IPS-18a (cell line): ENCODE data around the gene FBXO42.

Source experiments
- H3K27ac ChIP-seq: one replicate; pipeline ENCODE4 v1.5.1; 2013; ENCODE audit warnings: low read length
- H3K27me3 ChIP-seq: one replicate; pipeline ENCODE4 v1.6.1; 2013; ENCODE audit warnings: mild to moderate bottlenecking, low read length; ENCODE audit not compliant: control insufficient read depth, insufficient read depth
- H3K36me3 ChIP-seq: one replicate; pipeline ENCODE4 v1.6.1; 2013; ENCODE audit warnings: low read depth, low read length; ENCODE audit not compliant: control insufficient read depth
- H3K4me1 ChIP-seq: one replicate; pipeline ENCODE4 v1.6.1; 2013; ENCODE audit warnings: low read depth, low read length; ENCODE audit not compliant: control insufficient read depth
- H3K4me3 ChIP-seq: one replicate; pipeline ENCODE4 v1.5.1; 2013; ENCODE audit warnings: low read length
- H3K9ac ChIP-seq: one replicate; pipeline ENCODE4 v1.6.1; 2013; ENCODE audit warnings: mild to moderate bottlenecking, low read length, moderate library complexity
- H3K9me3 ChIP-seq: one replicate; pipeline ENCODE4 v1.6.1; 2013; ENCODE audit warnings: low read depth, low read length; ENCODE audit not compliant: control insufficient read depth

Gene FBXO42

DNA sequence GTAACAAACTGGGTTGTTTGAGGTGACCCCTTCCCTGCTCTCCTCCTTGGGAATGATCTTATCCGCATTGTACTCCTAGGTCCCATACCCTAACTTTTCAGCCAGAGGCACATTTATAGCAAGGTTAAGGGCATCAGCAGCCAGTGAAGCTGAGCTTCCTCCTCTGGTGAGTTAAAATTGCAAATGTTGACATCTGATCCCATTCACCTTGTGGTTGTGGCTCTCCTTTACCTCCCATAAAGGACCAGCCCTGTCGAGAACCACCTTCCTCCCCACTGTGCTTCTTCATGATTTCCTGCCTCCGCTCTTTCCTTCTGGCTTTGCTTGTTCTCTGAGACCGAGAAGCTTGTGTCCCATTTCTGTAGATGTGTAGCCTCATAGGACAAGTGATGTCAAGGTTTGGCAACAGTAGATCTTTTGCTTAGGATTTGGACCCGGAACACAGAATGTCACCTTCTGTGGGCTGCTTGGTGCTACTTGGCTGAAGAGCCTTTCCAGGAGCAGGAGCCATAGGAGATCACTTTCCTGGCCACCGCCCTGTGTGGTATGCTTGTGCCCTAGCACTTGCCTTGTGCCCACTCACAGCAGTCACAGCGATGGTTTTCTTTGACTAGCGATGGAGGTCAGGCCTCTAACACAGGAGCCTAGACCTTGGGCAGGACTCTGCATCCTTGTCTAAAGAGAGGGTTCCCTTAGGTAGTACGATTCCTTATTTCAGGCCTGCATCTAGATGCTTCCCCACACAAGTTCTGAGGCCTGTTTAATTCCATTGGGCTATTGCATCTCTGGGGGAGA is 33.6 kb upstream of the FBXO42 start:
- H3K27ac ChIP-seq = no peak overlapping the region
- peaks cover 24% of the 10 kb centered on the region for H3K4me1 ChIP-seq

DNA sequence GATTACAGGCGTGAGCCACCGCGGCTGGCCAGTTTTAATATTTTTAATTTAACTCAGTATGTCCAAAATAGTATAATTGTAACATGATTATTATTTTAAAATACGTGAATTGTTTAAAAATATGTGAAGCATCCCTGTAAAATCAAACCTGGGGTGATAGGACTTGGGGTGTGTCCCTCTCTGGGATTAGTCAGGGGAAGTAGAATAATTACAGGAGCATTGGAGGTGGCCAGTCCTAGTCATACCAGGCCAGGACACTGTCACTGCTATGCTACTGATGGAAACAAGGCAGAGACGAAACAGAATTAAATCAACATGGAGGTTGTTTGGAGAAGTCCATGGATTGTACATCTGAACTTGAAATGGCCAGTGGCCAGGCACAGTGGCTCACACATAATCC is 31.6 kb upstream of the FBXO42 start:
- Histone ChIP-seq H3K36me3 (no peaks in the 10 kb centered on the region), H3K27ac (no peak overlapping the region), H3K4me3 (no peak overlapping the region), H3K9me3 (no peaks in the 10 kb centered on the region), H3K4me1 (peaks cover 22% of the 10 kb centered on the region), H3K27me3 (no peaks in the 10 kb centered on the region), H3K9ac (no peak overlapping the region)

More for the DNA sequence above, 33.6 kb upstream of the FBXO42 start:
- no peaks in the 10 kb centered on the region for H3K9me3 ChIP-seq
- no peaks in the 10 kb centered on the region for H3K27me3 ChIP-seq
- H3K9ac ChIP-seq = no peak overlapping the region
- no peaks in the 10 kb centered on the region for H3K36me3 ChIP-seq
- no peak overlapping the region for H3K4me3 ChIP-seq

DNA sequence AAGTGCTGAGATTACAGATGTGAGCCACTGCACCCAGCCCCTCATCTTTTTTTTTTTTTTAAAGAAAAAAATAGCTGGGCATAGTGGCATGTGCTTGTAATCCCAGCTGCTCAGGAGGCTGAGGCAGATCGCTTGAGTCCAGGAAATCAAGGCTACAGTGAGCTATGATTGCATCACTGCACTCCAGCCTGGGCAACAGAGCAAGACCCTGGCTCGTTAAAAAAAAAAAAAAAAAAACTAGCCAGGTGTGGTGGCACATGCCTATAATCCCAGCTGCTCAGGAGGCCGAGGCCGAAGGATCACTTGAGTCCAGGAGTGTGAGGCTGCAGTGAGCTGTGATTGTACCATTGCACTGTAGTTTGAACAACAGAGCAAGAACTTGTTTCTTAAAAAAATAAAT is 28.6 kb upstream of the FBXO42 start:
- Histone ChIP-seq H3K27me3 (no peaks in the 10 kb centered on the region), H3K27ac (no peak overlapping the region), H3K4me1 (peaks cover 21% of the 10 kb centered on the region), H3K9ac (no peak overlapping the region), H3K36me3 (no peaks in the 10 kb centered on the region), H3K9me3 (no peaks in the 10 kb centered on the region), H3K4me3 (no peak overlapping the region)

DNA sequence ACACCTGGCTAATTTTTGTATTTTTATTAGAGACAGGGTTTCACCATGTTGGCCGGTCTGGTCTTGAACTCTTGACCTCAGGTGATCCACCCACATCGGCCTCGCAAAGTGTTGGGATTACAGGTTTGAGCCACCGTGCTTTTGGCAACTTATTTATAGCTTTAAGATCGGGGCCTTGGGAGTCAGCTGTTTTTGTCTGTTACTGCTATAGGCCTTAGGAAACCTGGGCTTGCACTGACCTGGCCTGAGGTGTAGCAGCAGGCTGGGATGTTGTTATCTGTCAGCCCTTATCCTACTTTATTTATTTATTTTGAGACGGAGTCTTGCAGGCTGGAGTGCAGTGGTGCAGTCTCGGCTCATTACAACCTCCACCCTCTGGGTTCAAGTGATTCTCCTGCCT is 26.2 kb upstream of the FBXO42 start:
- Histone ChIP-seq H3K9me3 (no peaks in the 10 kb centered on the region), H3K36me3 (no peaks in the 10 kb centered on the region), H3K9ac (no peak overlapping the region), H3K4me1 (peaks cover 4% of the 10 kb centered on the region), H3K27ac (no peak overlapping the region), H3K4me3 (no peak overlapping the region), H3K27me3 (no peaks in the 10 kb centered on the region)

GRCh38 chr1:16376971-16377370 is 24.7 kb upstream of the FBXO42 start:
- peaks cover 4% of the 10 kb centered on the region for H3K4me1 ChIP-seq
- H3K9me3 ChIP-seq = no peaks in the 10 kb centered on the region
- H3K9ac ChIP-seq = no peak overlapping the region
- no peak overlapping the region for H3K4me3 ChIP-seq
- no peak overlapping the region for H3K27ac ChIP-seq
- H3K36me3 ChIP-seq = peaks cover 3% of the 10 kb centered on the region
- H3K27me3 ChIP-seq = no peaks in the 10 kb centered on the region

DNA sequence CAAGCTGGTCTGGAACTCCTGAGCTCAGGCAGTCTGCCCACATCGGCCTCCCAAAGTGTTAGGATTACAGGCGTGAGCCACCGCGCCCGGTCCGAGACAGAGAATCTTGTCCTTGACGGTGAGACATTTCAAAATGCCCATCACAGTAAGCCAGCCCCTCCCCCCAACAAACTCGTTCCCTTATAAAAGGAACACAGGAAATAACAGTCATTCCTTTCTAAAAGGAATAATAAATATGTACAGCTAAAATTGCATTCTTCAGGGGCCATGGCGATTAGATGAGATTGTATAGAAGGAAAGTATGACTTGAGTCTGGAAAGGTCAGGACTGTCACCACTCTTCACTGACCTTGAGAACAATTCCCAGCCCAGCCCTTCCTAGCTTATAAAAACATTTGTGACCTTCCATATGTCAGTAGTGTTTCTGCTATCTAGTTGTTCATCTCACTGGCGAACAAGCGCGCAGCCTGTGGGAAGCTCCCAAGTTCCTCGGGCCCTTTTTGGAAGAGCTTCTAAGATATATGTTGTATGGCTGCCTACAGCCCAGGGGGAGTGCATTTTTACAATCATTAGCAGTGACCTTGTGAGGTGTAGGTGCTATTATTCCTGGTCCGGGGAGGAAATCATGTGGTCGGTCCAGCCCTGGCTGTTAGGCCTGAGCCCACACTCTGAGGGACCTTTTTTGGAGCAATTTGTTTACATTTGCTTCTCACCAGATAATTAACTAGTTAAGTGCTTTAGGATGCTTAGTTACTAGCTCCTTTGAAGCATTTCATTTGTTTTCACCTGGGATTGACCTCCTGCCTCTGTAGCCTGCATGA is 23.5 kb upstream of the FBXO42 start:
- Histone ChIP-seq H3K9ac (no peak overlapping the region), H3K4me1 (peaks cover 4% of the 10 kb centered on the region), H3K4me3 (no peak overlapping the region), H3K27ac (no peak overlapping the region), H3K27me3 (no peaks in the 10 kb centered on the region), H3K36me3 (peaks cover 3% of the 10 kb centered on the region), H3K9me3 (no peaks in the 10 kb centered on the region)

DNA sequence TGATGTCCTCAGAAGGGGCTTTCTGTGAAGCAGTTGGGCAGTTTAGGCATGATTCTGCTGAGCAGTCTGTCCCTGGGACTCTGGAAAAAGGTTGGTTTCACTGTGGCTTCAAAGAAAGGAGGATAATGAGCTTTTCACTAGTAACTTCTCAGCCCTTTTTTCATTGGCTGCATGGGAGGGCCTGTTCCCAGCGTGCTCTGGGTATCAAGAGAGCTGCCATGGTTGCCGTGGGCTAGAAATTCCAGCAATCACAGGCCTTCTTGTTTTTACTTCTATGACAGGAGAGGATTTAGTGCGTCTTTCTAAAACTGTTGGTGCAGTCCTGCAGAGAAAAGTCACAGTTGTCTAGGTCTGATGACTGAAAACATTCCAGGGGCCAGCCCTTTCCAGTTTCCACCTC is 22.0 kb upstream of the FBXO42 start:
- Histone ChIP-seq H3K36me3 (peaks cover 3% of the 10 kb centered on the region), H3K27ac (no peak overlapping the region), H3K9me3 (no peaks in the 10 kb centered on the region), H3K27me3 (no peaks in the 10 kb centered on the region), H3K4me3 (no peak overlapping the region), H3K9ac (no peak overlapping the region), H3K4me1 (peaks cover 4% of the 10 kb centered on the region)

DNA sequence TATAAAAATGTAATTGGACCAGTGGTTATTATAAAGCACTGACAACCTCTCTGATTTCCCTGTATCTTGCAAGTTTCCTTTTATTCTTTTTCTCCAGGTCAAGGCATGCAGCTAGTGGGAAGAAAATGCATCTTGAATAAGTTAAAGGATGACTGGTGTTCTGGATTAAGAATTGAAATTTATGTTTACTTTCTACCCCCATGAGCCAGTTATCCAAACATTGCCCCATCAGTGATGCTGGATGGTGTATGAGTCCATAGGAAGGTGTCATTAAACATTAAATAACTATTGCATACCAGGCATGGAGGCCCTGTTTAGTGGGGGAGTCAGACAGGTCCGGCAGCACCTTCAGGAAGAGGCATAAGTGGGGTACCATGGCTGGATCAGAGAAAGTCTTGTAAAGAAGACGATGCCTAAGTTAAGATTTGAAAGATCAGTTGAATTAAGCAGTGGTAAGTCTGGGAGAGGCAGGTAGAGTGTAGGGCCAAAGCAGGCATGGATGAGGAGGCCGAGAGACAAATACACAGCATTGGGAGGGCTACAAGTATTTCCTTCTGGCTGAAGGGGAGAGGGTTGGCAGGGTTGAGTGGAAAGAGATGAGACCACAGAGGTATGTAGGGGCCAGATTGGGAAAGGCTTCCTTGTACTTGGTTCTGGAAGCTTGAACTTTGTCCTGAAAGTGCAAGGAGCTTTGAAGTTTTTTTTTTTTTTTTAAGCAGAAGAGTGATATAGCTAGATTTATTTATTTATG is 20.4 kb upstream of the FBXO42 start:
- peaks cover 3% of the 10 kb centered on the region for H3K36me3 ChIP-seq
- no peak overlapping the region for H3K27ac ChIP-seq
- H3K27me3 ChIP-seq = no peaks in the 10 kb centered on the region
- no peak overlapping the region for H3K4me3 ChIP-seq
- H3K4me1 ChIP-seq = peaks cover 9% of the 10 kb centered on the region
- no peak overlapping the region for H3K9ac ChIP-seq
- H3K9me3 ChIP-seq = no peaks in the 10 kb centered on the region

- Histone ChIP-seq H3K27ac (no peak overlapping the region), H3K36me3 (peaks cover 3% of the 10 kb centered on the region), H3K9ac (no peak overlapping the region), H3K9me3 (no peaks in the 10 kb centered on the region), H3K4me1 (peaks cover 9% of the 10 kb centered on the region), H3K4me3 (no peak overlapping the region), H3K27me3 (no peaks in the 10 kb centered on the region)
Observed at GRCh38 chr1:16371725-16372124, 19.4 kb upstream of the FBXO42 start.

GRCh38 chr1:16369821-16370220 is 17.5 kb upstream of the FBXO42 start:
- Histone ChIP-seq H3K4me3 (no peak overlapping the region), H3K27me3 (peaks cover under 1% of the 10 kb centered on the region), H3K36me3 (peaks cover 3% of the 10 kb centered on the region), H3K4me1 (peaks cover 7% of the 10 kb centered on the region), H3K9ac (no peak overlapping the region), H3K27ac (no peak overlapping the region), H3K9me3 (no peaks in the 10 kb centered on the region)
